HG02798 (cell line): ENCODE data around the gene KCNIP4.
"Not testable (repeated sequence)": the region's sequence is repeated elsewhere in the genome, so short reads cannot be mapped to it uniquely, and the experiment has no call there.

ENCODE experiments used
- ATAC-seq: cut with Tn5 transposase; IDR thresholded peaks from one replicate; pipeline ENCODE4 v1.9.1; 2021; ENCODE audit warnings: mild to moderate bottlenecking; ENCODE audit not compliant: unreplicated experiment, poor library complexity

KCNIP4 gene

DNA sequence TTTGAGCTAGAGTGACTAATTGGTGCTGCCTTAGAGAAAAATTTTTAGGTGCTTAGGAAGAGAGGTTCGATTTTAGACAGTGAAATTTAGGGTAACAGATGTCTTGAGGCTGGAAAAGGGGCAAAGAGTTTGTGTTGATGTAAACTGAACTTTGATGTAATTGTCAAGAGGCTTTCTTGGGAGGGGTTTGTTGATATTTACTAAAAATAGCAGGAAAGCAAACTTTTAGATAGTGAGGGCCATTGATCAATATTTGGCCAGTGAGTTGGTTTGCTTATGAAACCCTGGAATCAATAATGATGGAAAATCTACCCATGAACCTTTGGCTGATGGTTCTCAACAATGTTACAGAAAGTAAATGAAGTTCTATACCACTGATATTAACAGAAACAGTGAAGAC, 537.5 kb downstream of the KCNIP4 start:
- no peak for ATAC-seq

GRCh38 chr4:21410372-21410771, 538.2 kb downstream of the KCNIP4 start:
- ATAC-seq = no peak

DNA sequence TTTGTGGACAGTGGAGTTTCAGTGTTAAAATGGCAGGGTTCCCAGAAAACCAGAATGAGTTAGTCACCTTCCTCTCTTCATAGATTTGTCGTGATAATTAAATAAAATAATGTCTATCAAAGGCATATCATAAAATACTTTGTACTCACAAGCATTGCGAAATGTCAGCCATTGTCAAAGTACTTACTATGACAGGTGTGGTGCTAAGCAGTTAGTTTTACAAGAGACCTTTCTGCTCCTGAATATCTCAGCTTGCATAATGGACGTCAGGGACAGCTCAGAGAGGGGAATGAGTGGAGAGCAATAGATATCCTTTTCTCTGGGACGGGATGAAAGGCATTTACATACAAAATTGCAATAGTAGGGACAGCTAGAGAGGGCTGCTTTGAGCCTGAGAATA, 560.9 kb downstream of the KCNIP4 start:
- ATAC-seq = no peak

DNA sequence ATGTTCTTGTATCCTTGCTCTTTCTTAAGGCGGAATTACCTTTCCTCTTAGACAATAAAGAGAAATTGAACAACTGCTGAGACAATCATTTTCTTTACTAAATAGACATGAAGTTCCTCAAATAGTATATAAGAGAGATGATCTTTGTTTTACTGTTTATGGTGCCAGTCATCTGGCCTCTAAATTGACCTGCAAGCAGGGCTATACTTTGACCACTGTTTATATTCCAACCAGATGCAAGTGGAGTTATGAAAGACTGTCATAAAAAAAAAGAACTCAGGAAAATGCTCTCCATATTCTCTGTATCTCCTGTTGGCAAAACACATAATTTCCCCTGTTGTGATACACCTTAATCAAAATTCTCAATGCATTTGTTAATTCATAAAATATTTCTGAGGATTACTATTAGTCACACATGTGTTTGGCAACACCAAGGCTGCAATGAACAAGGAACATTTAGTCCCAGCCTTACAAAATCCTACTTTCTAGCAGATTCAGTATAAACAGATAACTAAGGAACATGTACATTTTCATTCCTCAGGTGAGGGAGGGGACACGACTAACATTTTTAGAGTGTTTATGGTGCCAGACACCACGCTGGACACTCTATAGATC, 562.3 kb downstream of the KCNIP4 start:
- no peak for ATAC-seq

DNA sequence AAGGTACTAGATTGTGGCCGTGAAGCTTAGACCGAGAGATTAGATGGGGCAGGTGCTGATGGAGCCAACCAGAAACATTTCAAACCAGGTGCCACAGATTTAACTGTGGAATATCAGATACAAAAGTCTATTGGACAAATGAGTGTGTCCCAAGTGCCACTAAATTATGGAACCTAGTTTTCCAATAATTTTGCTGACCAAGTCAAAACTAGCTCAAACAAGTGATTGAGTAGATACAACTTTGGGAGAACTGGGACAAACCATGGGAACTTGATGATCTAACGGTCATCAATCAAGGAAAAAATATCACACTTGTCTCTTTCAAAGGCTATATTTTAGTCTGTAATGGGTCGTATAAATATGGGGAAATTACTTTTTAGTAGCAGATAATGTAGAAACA, 562.9 kb downstream of the KCNIP4 start:
- no peak for ATAC-seq

DNA sequence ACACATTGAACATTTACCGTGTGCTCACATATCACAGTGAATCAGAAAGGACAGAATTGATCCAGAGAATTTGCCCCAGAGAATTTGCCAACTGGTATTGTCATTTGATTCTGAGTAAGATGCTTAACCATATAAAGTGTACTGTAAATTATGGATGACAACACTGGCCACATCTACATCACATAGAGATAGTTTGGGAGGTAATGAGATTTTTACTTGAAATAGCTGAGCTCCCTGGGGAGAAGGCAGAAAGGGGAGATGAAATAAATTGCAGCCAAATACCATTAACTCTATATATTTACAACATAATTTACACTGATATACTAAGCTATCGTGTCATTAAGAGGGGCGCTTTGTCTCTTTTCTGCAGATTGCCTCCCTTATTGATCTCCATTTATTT, 564.0 kb downstream of the KCNIP4 start:
- no peak for ATAC-seq

GRCh38 chr4:21380861-21381260, 567.7 kb downstream of the KCNIP4 start:
- no peak for ATAC-seq

DNA sequence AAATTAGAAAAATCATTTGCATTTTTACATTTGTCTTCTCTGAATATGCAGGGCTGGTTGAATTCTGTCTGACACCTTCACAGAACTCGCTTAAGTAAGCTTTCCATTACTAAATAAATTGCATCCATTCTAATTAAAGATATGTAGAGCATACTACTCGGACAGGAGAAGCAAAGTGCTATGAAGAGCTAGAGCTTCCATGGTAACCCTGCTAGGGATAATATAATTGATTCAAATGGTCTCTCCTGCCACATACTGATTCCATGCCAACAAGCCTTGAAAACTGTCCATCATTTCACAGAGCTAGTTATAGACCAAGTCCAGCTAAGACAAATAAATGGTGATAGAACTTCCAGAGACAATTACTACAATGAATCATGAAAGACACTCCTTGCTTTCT, 571.5 kb downstream of the KCNIP4 start:
- no peak for ATAC-seq

- ATAC-seq = no peak
These were observed 572.4 kb downstream of the KCNIP4 start for GRCh38 chr4:21376176-21376575.

DNA sequence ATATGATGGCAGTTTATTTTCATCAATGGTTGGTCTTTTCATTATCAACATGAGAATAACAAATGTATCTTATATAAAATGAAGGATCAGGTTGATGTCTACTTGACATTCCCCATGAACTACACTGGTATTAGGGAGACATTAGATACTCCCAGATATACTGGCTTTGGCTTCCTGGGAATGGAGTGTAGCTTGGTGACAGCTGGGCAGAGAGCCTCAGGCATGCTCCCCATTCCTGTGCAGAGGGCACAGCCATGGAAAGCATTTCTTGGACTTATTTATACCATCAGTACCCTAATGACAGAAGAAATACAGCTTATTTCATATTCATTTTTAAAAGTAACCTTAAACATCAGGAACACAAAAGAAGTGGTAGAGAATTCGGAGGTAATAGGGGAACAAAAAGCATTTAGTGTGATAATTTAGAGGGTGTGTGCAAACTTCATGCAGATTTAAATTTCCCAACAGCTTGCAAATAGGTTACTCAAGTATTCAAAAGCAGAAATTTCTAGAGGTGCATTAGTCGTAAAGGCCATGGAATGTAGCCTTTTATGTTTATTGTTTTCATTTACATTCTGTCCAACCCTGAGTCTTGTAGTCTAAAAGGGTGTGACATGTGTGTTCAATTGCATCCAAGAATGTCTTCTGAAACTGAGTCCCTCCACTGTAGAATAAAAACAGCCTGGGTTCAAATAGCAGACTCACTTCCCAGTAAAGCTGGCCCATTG, 573.8 kb downstream of the KCNIP4 start:
- ATAC-seq = no peak

DNA sequence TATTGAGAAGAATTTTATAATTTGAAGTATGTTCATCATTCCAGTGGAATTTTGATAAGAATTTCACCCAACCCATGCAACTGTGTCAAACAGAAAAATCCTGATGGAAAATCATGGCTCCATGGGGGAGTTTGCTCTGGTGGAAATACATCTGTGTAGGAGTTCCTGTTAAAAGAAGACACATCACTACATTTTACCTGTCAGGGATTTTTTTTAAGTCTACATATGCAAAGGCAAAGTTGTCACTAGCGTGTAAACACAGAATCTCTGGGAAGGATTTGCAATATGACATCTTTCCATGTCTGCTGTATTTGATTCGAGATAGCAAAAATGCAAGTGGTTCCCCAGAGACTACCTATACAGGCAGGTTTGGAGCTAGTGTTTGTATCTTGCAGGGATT, 581.0 kb downstream of the KCNIP4 start:
- ATAC-seq = no peak

DNA sequence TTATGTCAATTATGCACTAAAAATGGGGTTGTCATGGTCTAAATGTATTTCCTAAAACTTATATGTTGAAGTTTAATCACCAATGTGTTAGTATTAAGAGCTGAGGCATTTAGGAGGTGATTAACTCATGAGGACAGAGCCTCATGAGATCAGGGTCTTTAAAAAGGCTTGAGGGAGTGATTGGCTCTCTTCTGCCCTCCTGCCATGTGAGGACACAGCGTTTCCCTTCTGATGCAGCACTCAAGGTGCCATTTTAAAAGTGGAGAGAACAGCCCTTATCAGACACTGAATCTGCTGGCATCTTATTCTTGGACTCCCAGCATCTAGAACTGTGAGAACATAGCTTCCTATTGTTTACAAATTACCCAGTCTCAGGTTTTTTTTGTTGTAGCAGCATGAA, 581.7 kb downstream of the KCNIP4 start:
- no peak for ATAC-seq

DNA sequence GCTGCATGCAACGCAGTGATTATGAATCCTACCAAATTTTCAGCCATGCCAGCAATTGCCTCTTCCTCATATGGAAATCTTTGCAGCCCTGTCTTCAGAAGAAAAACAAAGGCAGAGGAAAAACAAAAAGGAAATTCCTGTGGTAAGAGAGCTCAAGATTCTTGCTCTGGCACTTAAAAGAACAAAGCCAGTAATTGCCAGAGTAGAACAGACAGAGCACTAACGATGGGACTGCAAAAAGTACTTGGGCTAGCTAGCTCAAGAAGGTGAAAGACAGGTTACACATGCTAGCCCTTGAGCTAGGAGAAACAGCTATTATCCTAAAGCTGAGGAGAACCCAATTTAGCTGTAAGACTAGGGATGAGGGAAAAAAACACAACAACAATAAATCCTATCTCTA, 582.3 kb downstream of the KCNIP4 start:
- no peak for ATAC-seq

DNA sequence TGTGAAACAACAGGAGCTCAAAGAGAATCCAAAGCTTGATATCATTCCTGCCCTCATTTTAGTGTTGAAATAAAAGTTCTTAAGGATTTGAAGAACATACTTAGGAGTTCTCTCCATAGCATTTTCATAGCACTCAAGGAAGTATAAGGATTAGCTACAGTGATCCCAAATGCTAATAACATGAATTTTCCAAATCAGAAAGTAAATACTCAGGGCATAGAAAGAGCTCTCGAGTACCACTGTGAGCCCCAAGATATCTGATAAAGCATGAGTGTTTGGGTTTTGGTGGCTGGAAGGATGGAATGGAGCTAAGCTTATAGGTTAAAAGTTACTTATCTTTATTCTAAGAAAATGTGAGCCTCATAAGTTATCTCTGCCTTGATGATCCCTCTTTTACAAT, 584.9 kb downstream of the KCNIP4 start:
- ATAC-seq = no peak

DNA sequence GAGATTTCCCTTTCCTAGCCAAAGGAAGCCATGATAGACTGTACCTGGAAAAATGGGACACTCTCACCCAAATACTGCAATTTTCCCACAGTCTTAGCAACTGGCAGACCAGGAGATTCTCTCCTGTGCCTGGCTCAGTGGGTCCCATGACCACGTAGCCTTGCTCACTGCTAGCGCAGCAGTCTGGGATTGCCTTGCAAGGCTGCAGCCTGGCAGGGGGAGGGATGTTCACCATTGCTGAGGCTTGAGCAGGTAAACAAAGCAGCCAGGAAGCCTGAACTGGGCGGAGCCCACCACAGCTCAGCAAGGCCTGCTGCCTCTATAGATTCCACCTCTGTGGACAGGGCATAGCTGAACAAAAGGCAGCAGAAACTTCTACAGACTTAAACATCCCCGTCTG, 596.2 kb downstream of the KCNIP4 start:
- ATAC-seq = not testable (repeated sequence)

DNA sequence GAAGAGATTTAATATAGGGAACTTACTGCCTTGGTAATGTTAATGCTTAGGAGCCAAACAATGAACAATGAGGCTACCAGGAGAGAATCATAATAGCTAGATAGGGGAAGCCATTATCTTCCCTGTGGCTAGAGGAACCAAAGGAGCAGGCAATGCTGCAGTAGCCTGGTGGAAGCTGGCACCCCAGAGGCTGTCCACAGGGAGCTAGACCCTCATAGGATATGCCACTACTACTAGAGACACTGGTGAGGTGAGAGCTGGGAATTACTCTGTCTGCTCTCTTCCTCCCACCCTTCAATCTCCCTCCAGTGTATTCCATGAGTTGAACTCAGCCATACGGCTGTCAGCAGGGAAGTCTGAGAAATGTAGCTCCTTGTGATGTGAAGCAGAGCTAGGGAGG, 601.4 kb downstream of the KCNIP4 start:
- no peak for ATAC-seq

DNA sequence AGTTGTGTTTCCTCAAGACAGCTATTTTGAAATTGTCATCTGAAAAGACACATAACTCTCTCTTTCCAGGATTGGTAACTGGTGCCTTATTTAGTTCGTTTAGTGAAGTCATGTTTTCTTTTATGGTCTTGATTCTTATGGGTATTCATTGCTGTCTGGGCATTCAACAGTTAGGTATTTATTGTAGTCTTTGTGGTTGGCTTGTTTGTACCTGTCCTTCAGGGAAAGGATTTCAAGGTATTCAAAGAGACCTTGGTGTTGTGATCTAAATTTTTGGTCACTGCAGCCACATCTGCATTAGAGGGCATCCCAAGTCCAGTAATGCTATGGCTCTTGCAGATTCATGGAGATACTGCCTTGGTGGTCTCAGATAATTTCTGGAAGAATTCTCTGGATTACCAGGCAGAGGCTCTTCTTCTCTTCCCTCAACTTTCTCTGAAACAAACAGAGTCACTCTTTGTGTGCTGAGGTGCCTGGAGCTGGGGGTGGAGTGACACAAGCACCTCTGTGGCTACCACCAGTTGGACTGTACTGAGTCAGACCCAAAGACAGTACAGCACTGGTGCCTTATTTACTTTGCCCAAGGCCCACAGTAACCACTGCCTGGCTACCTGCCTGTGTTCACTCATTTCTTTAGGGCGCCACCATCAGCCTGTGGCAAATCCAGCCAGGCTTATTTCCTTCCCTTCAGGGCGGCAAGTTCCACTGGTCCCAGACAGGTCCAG, 620.4 kb downstream of the KCNIP4 start:
- ATAC-seq = no peak

GRCh38 chr4:21320034-21320433, 628.5 kb downstream of the KCNIP4 start:
- no peak for ATAC-seq

DNA sequence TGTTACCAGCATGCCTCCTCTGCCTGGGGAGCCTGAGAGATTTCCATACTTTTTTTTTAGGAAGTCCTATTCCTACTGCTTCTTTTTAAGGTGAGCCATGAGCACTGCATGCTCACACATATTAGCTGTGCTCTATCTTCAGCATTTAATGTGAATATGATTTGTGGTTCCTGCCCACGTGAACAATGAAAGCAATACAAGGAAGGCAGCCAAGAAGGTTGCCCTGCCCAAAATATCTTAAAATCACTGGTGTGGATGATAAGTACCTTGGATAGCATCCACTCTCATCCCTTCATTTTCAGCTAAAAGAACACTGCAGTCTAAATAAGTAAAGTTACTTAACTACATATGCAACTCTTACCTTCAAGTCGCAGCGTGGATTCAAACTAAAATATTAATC, 640.9 kb downstream of the KCNIP4 start:
- no peak for ATAC-seq

DNA sequence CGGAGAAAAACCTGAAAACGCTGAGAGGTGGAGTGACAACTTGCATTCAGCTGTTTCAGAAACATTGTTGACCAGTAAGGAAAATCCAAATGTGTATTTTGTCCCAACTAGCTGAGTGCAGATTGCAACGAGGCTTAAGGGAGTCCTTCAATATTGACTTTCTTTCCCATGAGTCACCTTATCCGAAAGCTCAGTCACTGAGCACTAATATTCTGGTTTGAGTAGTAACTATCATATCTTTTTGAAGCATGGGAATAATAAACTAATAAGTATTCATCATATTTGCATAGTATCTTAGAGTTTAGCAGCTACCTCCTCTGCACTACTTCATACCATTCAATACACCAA, 644.1 kb downstream of the KCNIP4 start:
- ATAC-seq = no peak

GRCh38 chr4:21290562-21290961, 658.0 kb downstream of the KCNIP4 start:
- peak; percentile 57 for ATAC-seq

DNA sequence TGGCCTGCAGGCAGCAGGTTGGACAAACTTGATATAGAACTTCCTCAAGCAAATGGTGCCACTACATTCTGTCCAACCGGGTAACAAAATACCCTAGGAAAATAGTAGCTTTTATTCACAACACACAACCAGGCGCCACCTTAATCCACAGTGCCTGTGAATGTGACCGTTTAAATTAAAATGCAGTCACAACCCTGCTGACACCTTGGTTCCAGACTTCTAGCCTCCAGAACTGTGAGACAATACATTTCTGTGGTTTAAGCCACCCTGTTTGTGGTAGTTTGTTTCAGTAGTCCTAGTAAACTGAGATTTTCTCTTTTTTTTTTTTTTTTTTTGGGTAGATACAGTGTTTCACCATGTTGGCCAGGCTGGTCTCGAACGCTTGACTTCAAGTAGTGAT, 672.5 kb downstream of the KCNIP4 start:
- ATAC-seq = no peak
